K562 (cell line): ENCODE data around the gene REPS1. TPM values are rescaled to one million over a fixed set of nuclear protein-coding genes. Genes with fewer than 3 reads are reported as not detected.

ENCODE experiments used
- ARID1B ChIP-seq: fragments of 450-650 bp; IDR thresholded peaks from 2 replicates; pipeline ENCODE4 v1.6.1; 2016; ENCODE audit warnings: antibody characterized with exemption, mild to moderate bottlenecking, inconsistent platforms
- DPF2 ChIP-seq: fragments of 450-650 bp; IDR thresholded peaks from 2 replicates; pipeline ENCODE4 v1.6.1; 2016
- EHMT2 ChIP-seq: fragments of 450-650 bp; IDR thresholded peaks from 2 replicates; pipeline ENCODE4 v1.6.1; 2018; ENCODE audit warnings: antibody characterized with exemption
- FOSL1 ChIP-seq: fragments of 200-800 bp; sonication (Bioruptor generic); conservative IDR thresholded peaks from 2 replicates; pipeline ENCODE4 v1.6.1; 2016; ENCODE audit warnings: missing genetic modification characterization, missing compliant biosample characterization
- GABPA ChIP-seq: fragments of 200-800 bp; sonication (Bioruptor generic); conservative IDR thresholded peaks from 2 replicates; pipeline ENCODE4 v1.6.1; 2016; ENCODE audit warnings: low read depth, missing genetic modification characterization, missing compliant biosample characterization
- GATAD2B ChIP-seq: fragments of 450-650 bp; IDR thresholded peaks from 2 replicates; pipeline ENCODE4 v1.6.1; 2017; ENCODE audit warnings: mild to moderate bottlenecking, borderline replicate concordance
- HDAC1 ChIP-seq, 2 experiments: fragments of 450-650 bp; IDR thresholded peaks; 2 replicates each; pipeline ENCODE4 v1.6.1; 2016 to 2017; ENCODE audit warnings: inconsistent platforms in 1 of 2, mild to moderate bottlenecking in 1 of 2, moderate library complexity in 1 of 2
- KLF16 ChIP-seq: IDR thresholded peaks from 2 replicates; pipeline ENCODE4 v1.6.1; 2016; ENCODE audit warnings: antibody characterized with exemption
- LCOR ChIP-seq: sonication (generic); formaldehyde crosslinking; IDR thresholded peaks from 2 replicates; pipeline ENCODE4 v1.8.0; 2022; ENCODE audit warnings: mild to moderate bottlenecking, missing genetic modification reagents
- MAFK ChIP-seq: IDR thresholded peaks from 2 replicates; pipeline ENCODE4 v1.6.1; 2011; ENCODE audit warnings: low read length, improper control_type of control experiment
- MYBL2 ChIP-seq, 2 experiments: fragments of 450-650 bp in 1 of 2; sonication (generic) in 1 of 2; formaldehyde crosslinking in 1 of 2; IDR thresholded peaks; 2 replicates each; pipeline versions ENCODE4 v1.6.1 to v1.8.1; 2017 to 2022; ENCODE audit warnings: borderline replicate concordance in 1 of 2, inconsistent platforms in 1 of 2, low read depth in 1 of 2, mild to moderate bottlenecking in 1 of 2, missing genetic modification reagents in 1 of 2, moderate library complexity in 1 of 2
- NBN ChIP-seq: fragments of 450-650 bp; IDR thresholded peaks from 2 replicates; pipeline ENCODE4 v1.6.1; 2016; ENCODE audit warnings: low read depth, mild to moderate bottlenecking
- NCOR1 ChIP-seq: fragments of 450-650 bp; IDR thresholded peaks from 2 replicates; pipeline ENCODE4 v1.6.1; 2016; ENCODE audit warnings: mild to moderate bottlenecking, moderate library complexity
- RBM17 ChIP-seq: fragments of 200-400 bp; formaldehyde crosslinking; IDR thresholded peaks from 2 replicates; pipeline ENCODE4 v1.6.1; 2017; ENCODE audit warnings: low read depth, mild to moderate bottlenecking, low read length, borderline replicate concordance
- RCOR1 ChIP-seq, 2 experiments: IDR thresholded peaks; 2 replicates each; pipeline ENCODE4 v1.6.1; 2012; ENCODE audit warnings: low read depth in 2 of 2, low read length in 2 of 2, borderline replicate concordance in 1 of 2, improper control_type of control experiment in 1 of 2
- SMARCA4 ChIP-seq: fragments of 450-650 bp; IDR thresholded peaks from 2 replicates; pipeline ENCODE4 v1.6.1; 2016
- SMARCE1 ChIP-seq: fragments of 450-650 bp; IDR thresholded peaks from 2 replicates; pipeline ENCODE4 v1.7.1; 2016; ENCODE audit warnings: mild to moderate bottlenecking
- STAT5A ChIP-seq: IDR thresholded peaks from 2 replicates; pipeline ENCODE4 v1.6.1; 2012; ENCODE audit warnings: low read length, inconsistent platforms, borderline replicate concordance
- ZC3H4 ChIP-seq: sonication (generic); formaldehyde crosslinking; IDR thresholded peaks from 2 replicates; pipeline ENCODE4 v1.9.0; 2021; ENCODE audit warnings: missing genetic modification reagents, borderline replicate concordance
- ZNF24 ChIP-seq: fragments of 450-650 bp; IDR thresholded peaks from 2 replicates; pipeline ENCODE4 v1.6.1; 2016
- ZNF584 ChIP-seq: fragments of 200-800 bp; sonication (Bioruptor generic); IDR thresholded peaks from 2 replicates; pipeline ENCODE4 v1.6.1; 2016; ENCODE audit warnings: low read depth, mild to moderate bottlenecking, missing genetic modification characterization, missing compliant biosample characterization
- ZNF76 ChIP-seq: fragments of 250-450 bp; sonication (Bioruptor Pico); IDR thresholded peaks from 2 replicates; pipeline ENCODE4 v1.4.0; 2020; ENCODE audit warnings: mild to moderate bottlenecking, moderate library complexity, borderline replicate concordance
- polyA plus RNA-seq, 8 experiments: library from polyadenylated mRNA; depleted of rRNA in 4 of 8; stranded (reverse) in 5 of 8; unstranded in 3 of 8; fragments of >200 nt; fragmentation: Nextera tagmentation in 2 of 8; fragmentation: Illumina TruSeq in 1 of 8; extraction: Ambion mirVana in 2 of 8; extraction: Trizol in 1 of 8; gene quantifications; 2 replicates each; pipeline versions ENCODE4 v1.2.1 to v1.2.3, GENCODE V29; 2011 to 2014; ENCODE audit warnings: inconsistent platforms in 1 of 8, missing spikeins in 1 of 8
- total RNA-seq, 7 experiments: library from RNA; depleted of rRNA in 6 of 7; stranded (reverse); fragments of >200 nt in 6 of 7; fragmentation: Illumina TruSeq in 2 of 7; extraction: Trizol in 2 of 7; gene quantifications; 2 replicates each; pipeline versions ENCODE4 v1.2.1 to v1.2.3, GENCODE V29; 2011 to 2021; ENCODE audit warnings: low replicate concordance in 1 of 7
- TF ChIP-seq, protein P1 (sequence below): sonication (generic); IDR thresholded peaks from 2 replicates; pipeline ENCODE4 v1.6.1; 2016
- TF ChIP-seq, protein P2 (sequence below): sonication (generic); formaldehyde crosslinking; IDR thresholded peaks from 2 replicates; pipeline ENCODE4 v1.8.1; 2023; ENCODE audit warnings: mild to moderate bottlenecking, missing genetic modification reagents
- TF ChIP-seq, protein P3 (sequence below): fragments of 250-450 bp; sonication (Bioruptor Pico); IDR thresholded peaks from 2 replicates; pipeline ENCODE4 v1.8.0; 2022; ENCODE audit warnings: inconsistent platforms
- TF ChIP-seq, protein P4 (sequence below): fragments of 200-400 bp; formaldehyde crosslinking; IDR thresholded peaks from 2 replicates; pipeline ENCODE4 v1.6.1; 2017; ENCODE audit warnings: mild to moderate bottlenecking, low read depth, low read length, moderate library complexity

Gene REPS1
- total and polyA plus RNA-seq, 9 of the 15 experiments (the other 6 are each of a cell fraction or from before 2014, with no cell fraction given), result 7.9 to 36.0 (median 27.8) TPM

DNA sequence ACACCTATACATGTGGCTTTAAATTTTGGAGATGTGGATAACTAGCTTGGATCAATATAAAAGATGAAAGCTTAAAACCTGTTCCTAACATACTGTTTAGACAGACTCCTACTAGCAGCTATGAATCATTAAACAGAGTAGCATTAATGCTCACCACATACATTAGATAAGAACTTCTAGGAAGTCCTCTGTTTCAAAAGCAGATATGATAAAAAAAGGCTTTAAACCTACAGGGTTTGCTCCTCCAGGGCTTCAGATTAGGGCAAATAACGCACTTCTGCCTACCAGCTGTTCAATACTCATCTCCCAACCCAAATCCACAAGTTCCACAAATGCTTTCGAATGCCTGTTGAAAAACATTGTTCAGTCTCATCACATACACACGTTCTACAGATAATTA is 1.5 kb downstream of the REPS1 start (continued):
- peak in 1 of 2 experiments; percentile 53; a peak in 1 of 4 replicates for TF ChIP-seq HDAC1 (IDR thresholded peaks at IDR 0.05)
- peak; percentile 71 for TF ChIP-seq STAT5A
- TF ChIP-seq NBN, result no peak; the same call in 1 of the 2 replicates
- peak; percentile 35; the same call in 1 of the 2 replicates for TF ChIP-seq LCOR (CRISPR knock-in tag)
- TF ChIP-seq MYBL2 (IDR thresholded peaks at IDR 0.05; ENCODE audit: low read depth), result no peak
- TF ChIP-seq MYBL2 (CRISPR knock-in tag; IDR thresholded peaks at IDR 0.05; ENCODE audit: borderline replicate concordance), result no peak
- TF ChIP-seq GABPA (tag), result no peak
- TF ChIP-seq SMARCE1, result peak; percentile 63; the same call in 1 of the 2 replicates
- no peak for TF ChIP-seq ZNF76 (CRISPR knock-in tag)
- TF ChIP-seq GATAD2B, result no peak
- no peak for TF ChIP-seq RBM17
- peak; percentile 84 for TF ChIP-seq FOSL1 (tag)
- peak; percentile 61; the same call in 1 of the 2 replicates for TF ChIP-seq ZNF24
- TF ChIP-seq, protein P1, sequence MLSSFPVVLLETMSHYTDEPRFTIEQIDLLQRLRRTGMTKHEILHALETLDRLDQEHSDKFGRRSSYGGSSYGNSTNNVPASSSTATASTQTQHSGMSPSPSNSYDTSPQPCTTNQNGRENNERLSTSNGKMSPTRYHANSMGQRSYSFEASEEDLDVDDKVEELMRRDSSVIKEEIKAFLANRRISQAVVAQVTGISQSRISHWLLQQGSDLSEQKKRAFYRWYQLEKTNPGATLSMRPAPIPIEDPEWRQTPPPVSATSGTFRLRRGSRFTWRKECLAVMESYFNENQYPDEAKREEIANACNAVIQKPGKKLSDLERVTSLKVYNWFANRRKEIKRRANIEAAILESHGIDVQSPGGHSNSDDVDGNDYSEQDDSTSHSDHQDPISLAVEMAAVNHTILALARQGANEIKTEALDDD, result peak; percentile 91
- TF ChIP-seq ZNF584 (CRISPR knock-in tag), result no peak
- TF ChIP-seq, protein P2, sequence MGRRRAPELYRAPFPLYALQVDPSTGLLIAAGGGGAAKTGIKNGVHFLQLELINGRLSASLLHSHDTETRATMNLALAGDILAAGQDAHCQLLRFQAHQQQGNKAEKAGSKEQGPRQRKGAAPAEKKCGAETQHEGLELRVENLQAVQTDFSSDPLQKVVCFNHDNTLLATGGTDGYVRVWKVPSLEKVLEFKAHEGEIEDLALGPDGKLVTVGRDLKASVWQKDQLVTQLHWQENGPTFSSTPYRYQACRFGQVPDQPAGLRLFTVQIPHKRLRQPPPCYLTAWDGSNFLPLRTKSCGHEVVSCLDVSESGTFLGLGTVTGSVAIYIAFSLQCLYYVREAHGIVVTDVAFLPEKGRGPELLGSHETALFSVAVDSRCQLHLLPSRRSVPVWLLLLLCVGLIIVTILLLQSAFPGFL, result no peak
- 0 out of 2 replicates have a peak, but pooled peaks have one; percentile 8 for TF ChIP-seq KLF16
- TF ChIP-seq, protein P3, sequence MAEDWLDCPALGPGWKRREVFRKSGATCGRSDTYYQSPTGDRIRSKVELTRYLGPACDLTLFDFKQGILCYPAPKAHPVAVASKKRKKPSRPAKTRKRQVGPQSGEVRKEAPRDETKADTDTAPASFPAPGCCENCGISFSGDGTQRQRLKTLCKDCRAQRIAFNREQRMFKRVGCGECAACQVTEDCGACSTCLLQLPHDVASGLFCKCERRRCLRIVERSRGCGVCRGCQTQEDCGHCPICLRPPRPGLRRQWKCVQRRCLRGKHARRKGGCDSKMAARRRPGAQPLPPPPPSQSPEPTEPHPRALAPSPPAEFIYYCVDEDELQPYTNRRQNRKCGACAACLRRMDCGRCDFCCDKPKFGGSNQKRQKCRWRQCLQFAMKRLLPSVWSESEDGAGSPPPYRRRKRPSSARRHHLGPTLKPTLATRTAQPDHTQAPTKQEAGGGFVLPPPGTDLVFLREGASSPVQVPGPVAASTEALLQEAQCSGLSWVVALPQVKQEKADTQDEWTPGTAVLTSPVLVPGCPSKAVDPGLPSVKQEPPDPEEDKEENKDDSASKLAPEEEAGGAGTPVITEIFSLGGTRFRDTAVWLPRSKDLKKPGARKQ (CRISPR knock-in tag), result no peak
- TF ChIP-seq, protein P4, sequence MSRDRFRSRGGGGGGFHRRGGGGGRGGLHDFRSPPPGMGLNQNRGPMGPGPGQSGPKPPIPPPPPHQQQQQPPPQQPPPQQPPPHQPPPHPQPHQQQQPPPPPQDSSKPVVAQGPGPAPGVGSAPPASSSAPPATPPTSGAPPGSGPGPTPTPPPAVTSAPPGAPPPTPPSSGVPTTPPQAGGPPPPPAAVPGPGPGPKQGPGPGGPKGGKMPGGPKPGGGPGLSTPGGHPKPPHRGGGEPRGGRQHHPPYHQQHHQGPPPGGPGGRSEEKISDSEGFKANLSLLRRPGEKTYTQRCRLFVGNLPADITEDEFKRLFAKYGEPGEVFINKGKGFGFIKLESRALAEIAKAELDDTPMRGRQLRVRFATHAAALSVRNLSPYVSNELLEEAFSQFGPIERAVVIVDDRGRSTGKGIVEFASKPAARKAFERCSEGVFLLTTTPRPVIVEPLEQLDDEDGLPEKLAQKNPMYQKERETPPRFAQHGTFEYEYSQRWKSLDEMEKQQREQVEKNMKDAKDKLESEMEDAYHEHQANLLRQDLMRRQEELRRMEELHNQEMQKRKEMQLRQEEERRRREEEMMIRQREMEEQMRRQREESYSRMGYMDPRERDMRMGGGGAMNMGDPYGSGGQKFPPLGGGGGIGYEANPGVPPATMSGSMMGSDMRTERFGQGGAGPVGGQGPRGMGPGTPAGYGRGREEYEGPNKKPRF, result no peak
- TF ChIP-seq EHMT2, result no peak
- TF ChIP-seq RCOR1 (IDR thresholded peaks at IDR 0.05; ENCODE audit: borderline replicate concordance in 1 of 2, low read depth in 2 of 2, low read length in 2 of 2), result peak in 1 of 2 experiments; percentile 58; a peak in 1 of 4 replicates
- peak; percentile 81; the same call in 1 of the 2 replicates for TF ChIP-seq SMARCA4
- peak; percentile 73 for TF ChIP-seq DPF2
- TF ChIP-seq ARID1B, result peak; percentile 74
- no peak for TF ChIP-seq MAFK
- no peak for TF ChIP-seq NCOR1
- TF ChIP-seq ZC3H4, result no peak
